LNCAP (cell line): ENCODE results near the gene TAF6.

ENCODE experiments used
- TF ChIP-seq, protein P1 (sequence below): fragments of 450-650 bp; IDR thresholded peaks from 2 replicates; pipeline ENCODE4 v1.5.1; 2017; ENCODE audit warnings: mild to moderate bottlenecking

The TAF6 gene

GRCh38 chr7:100099452-100099851, 19.7 kb downstream of the TAF6 start:
- TF ChIP-seq, protein P1, sequence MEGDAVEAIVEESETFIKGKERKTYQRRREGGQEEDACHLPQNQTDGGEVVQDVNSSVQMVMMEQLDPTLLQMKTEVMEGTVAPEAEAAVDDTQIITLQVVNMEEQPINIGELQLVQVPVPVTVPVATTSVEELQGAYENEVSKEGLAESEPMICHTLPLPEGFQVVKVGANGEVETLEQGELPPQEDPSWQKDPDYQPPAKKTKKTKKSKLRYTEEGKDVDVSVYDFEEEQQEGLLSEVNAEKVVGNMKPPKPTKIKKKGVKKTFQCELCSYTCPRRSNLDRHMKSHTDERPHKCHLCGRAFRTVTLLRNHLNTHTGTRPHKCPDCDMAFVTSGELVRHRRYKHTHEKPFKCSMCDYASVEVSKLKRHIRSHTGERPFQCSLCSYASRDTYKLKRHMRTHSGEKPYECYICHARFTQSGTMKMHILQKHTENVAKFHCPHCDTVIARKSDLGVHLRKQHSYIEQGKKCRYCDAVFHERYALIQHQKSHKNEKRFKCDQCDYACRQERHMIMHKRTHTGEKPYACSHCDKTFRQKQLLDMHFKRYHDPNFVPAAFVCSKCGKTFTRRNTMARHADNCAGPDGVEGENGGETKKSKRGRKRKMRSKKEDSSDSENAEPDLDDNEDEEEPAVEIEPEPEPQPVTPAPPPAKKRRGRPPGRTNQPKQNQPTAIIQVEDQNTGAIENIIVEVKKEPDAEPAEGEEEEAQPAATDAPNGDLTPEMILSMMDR, result no peak

- TF ChIP-seq, protein P1, result no peak
These were observed 20.2 kb downstream of the TAF6 start for GRCh38 chr7:100098913-100099312.

GRCh38 chr7:100095704-100096103, 23.5 kb downstream of the TAF6 start:
- TF ChIP-seq, protein P1, result no peak

- TF ChIP-seq, protein P1, result no peak
These were observed 23.9 kb downstream of the TAF6 start for GRCh38 chr7:100095289-100095688.

DNA sequence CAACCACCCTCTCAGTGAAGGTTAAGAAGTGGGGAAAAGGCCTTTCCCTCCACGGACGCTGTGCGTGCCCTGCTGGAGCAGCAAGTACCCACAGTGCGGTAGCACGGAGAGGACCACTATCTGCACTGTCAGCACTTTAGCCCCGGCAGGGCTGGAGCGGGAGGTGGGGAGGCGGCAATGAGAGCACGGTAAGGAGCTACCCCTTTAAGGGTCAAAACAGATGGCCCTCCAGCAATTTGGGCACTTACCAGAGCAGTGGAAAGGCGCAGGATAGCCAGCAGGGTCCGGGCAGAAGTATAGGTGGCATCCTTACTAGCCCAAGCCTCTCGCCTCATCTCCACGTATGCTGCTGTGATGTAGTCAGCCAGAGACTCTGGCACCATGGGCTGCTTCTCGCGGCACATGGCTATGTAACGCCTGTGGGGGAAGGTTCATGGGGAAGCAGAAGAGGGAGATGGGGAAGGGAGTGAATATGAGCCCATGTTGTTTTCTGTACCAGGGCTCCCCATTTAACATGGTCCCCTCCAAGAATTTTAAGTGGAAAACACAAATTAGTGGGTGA, 25.2 kb downstream of the TAF6 start:
- TF ChIP-seq, protein P1, result no peak

DNA sequence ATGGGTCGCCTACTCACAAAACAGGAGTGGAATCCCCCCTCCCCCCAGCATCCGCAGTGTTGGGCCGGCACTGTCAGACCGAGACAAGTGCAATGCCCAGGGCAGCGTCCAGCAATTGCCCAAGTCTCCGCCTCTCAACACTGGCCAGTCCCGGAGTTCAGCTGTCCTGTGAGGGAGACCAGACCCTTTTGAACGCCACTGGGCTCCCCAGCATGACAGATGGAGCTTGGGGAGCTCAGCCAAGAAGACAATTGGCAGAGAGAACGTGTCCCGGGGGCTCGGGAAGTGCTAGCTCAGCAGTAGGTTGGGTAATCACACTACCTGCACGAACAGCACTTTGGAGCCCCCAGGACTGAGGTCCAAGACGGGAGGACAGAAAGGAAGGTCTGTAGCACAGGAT, 25.7 kb downstream of the TAF6 start:
- TF ChIP-seq, protein P1, result no peak

GRCh38 chr7:100093054-100093453, 26.1 kb downstream of the TAF6 start:
- TF ChIP-seq, protein P1, result no peak
